HEK293 (cell line): ENCODE results near the gene CNTLN.

Source experiments
- CTCF ChIP-seq: fragments of 450-650 bp; formaldehyde crosslinking; IDR thresholded peaks from 2 replicates; pipeline ENCODE4 v1.5.1; 2016; ENCODE audit warnings: missing biosample characterization, missing genetic modification characterization
- ZNF747 ChIP-seq: fragments of 450-650 bp; formaldehyde crosslinking; IDR thresholded peaks from 2 replicates; pipeline ENCODE4 v1.5.1; 2016; ENCODE audit warnings: missing biosample characterization, missing genetic modification characterization

DNA sequence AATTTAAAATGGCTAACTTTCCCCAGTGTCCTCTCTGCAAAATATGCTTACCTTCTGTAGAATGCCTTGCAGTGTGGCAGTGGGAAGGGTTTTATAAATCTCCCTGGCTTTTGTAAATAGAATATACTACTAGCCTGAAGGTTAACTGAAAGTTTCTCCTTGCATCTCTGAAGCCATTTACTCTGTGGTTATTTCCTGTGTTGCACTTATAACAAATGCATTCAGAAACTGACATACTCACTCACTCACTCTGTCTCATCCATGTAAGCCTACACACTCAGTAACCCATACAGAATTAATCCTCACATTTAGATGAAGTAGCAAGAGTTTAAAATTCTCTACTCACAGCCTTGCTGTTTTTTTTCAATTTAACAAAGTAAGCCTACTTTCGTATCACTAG, 356.9 kb downstream of the CNTLN start:
- no peak for TF ChIP-seq CTCF (tag by site-specific recombination)
- no peak for TF ChIP-seq ZNF747 (tag by site-specific recombination)
